ENCODE results near the gene CDK19.
A peak's percentile ranks its signal among the peaks of the same experiment; 100 is the strongest.
"Not testable (repeated sequence)": the region's sequence is repeated elsewhere in the genome, so short reads cannot be mapped to it uniquely, and the experiment has no call there.

The CDK19 gene

DNA sequence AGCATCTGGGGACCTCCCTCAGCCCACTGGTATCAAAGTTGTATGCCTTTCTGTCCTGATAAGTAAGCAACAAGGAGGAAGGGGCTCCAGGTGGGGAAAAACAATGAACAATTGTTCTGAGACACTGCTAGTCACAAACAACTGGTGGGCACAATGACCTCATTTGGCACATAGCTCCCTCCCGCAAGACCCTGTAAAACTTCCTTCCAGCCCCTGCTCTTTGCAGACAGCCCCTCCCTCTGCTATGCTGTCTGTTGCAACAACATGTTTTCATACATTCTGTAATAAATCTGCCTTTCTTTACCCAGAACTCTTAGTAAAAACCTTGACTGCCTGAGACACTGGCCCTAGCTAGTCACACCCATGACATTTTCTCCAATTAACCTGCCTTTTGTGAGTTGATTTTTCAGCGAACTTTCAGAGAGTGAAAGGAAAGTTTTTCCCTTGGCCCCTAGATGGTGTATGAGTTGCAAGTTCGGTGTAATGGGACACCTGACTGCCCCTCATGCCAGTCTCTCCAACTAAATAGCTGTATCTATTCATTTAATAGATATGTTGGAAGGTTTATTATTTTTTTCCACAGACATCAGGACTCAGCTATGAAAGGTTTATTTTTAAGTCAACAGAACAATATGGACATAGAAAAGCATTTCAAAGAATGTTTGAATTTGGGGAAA lies 196.5 kb downstream of the CDK19 start:
- DNase-seq = peak; percentile 40

DNA sequence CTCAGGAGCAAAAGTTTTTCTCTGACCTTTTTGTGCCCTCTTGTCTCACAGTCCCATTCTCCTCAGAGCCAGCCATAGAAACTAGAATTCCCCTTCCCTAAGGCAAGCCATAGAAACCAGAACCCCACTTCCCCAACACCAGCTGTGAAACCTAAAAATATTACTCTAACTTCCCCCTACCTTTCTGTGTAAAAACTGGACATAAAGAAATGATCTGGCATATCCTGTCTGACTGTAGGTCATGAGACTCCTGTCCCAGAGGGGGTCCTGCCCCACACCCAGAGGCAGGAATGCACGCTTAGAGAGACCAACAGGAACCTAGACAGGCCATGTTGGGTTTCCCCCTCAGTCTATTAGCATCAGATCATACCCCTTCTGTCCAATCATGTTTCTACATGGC lies 198.2 kb downstream of the CDK19 start:
- no peak for DNase-seq

DNA sequence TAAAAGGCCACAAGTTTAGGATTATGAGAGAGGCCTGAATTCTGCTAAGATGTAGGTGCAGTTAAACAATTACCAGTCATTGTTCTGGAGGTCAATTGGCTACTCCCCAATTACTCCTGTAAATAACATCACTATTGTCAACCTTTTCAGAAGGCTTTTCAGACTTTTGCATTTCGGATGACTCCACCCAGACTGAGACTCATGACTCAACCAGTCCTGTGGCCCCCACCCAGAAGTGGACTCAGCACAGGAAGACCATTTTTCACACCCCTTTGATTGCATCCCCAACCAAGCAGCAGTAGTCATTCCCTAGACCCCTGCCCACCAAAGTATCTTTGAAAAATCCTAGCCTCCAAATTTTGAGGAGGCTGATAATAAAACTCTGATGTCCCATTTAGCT lies 199.5 kb downstream of the CDK19 start:
- no peak for DNase-seq

DNA sequence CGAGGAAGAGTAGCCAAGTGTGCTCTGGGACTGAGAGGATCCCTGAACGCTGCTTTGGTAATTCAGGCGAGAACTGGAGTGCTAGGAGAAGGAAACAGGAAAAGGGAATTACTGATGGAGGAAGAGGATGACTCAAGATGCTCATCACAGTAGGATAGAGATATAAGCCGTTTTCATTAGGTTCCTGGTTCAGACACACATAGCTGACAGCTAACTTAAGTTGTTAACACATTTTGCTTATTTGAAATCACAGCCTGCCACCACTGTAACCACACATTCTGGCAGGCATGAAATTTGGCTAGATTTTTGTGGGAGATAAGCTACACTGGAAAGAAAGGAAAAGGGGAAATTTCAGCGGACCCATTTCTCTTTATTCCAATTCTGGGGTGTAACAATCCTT lies 200.7 kb downstream of the CDK19 start:
- no peak for DNase-seq

DNA sequence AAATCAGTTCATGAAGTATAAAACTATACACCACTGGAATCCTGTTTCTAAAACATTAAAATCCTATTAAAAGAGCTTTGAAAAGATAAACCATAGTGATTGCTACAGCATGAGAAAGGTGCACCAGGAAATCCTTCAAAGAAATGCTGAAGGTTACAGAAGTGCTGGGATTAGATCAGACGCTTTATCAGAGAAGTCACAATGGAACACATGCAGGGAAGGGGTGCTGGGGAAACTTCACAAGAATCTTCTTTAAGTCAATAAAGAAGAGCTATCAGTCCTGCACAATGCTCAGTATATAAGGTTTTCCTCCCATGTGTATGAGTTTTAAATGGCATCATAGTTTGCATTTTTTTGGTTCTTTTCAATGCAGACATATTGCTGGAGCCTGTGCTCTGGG lies 201.2 kb downstream of the CDK19 start:
- DNase-seq = no peak

DNA sequence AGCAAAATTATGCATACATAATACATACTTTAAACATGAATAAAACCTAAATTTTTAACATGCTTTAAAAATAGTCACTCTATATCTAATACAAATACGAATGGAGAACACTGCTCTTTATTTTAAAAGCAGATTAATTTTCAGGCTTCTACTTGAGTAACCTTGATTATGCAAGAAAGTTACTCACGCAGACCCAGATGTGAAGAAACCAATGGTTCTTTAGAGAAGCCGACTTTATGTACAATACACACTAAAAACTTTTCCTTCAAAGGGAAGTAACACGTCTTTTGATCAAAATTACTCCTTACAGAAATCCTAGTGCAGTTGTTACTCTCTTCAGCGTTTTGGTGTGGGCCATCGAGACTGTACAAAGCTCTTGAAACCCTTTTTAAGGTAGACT lies 201.9 kb downstream of the CDK19 start:
- DNase-seq = no peak

DNA sequence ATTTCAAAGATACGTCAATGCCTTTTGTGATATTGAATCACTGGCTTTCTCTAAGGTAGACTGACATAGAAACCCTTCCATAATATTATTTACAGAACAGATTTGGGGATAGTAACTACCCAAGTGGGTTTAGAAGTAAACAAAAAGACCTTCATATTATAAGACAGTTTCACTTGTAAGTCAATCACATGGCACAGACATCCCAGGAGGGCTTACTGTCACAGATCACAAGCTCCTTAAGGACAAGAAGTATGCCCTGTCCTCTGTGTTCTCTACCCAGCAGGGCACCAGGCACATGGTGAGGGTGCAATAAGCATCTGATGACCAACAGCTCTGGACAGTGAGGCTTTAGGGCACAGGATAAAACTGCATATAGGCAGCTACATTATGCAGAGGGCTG lies 203.0 kb downstream of the CDK19 start:
- no peak for DNase-seq

DNA sequence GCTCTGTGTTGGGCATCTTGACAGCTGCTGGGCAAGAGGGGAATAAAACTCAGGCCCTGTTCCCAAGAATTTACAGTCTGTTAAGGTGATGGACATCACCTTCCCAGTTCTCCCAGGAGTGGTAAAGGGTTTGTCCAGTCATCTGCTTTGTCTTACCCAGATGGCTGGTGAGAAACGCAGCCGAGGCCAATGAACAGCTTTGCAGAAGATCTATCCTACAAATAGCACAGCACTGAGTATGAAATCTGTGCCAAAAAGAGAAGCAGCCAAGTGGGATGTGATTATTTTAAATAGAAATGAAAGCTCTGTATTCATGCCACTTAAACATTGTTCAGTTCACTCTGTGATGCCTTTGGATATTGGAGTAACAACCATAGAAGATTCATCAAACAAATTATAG lies 206.2 kb downstream of the CDK19 start:
- no peak for DNase-seq

DNA sequence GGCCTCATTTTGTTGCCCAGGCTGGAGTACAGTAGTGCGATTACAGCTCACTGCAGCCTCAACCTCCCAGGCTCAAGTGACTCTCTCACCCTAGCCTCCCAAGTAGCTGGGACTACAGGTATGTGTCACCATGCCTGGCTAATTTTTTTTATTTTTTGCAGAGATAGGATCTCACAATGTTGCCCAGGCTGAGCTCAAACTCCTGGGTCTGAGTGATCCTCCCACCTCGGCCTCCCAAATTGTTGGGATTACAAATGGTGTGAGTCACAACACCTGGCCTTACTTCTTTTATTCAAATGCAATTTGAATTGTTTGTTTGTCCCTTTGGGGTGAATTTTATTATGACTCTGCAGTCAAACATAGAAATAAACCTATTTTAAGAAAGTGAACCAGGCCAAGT lies 207.1 kb downstream of the CDK19 start:
- no peak for DNase-seq

DNA sequence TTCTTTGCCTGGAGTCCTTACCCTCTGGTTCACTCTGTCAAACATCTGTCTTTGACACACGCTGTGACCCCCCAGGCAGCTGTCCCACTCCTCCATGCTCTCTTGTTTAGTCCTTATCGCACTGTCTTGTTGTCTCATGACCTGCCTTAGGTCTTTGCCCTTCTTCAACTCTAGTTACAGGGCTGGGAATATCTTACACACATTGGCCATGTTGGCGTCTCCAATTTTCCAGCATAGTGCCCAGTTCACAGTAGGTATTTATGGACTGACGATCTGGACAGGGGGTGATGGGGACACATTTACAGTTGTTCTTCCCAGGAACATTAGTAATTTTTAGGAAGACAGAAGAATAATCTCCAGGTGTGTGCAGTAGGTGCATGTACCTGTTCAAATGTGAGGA lies 209.1 kb downstream of the CDK19 start:
- DNase-seq = no peak

DNA sequence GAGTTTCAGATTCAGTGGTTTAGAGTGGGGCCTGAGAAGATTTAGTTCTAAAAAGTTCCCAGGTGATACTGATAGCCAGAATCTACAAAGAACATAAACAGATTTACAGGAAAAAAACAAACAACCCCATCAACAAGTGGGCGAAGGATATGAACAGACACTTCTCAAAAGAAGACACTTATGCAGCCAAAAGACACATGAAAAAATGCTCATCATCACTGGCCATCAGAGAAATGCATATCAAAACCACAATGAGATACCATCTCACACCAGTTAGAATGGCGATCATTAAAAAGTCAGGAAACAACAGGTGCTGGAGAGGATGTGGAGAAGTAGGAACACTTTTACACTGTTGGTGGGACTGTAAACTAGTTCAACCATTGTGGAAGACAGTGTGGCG lies 214.6 kb downstream of the CDK19 start:
- DNase-seq = not testable (repeated sequence)

DNA sequence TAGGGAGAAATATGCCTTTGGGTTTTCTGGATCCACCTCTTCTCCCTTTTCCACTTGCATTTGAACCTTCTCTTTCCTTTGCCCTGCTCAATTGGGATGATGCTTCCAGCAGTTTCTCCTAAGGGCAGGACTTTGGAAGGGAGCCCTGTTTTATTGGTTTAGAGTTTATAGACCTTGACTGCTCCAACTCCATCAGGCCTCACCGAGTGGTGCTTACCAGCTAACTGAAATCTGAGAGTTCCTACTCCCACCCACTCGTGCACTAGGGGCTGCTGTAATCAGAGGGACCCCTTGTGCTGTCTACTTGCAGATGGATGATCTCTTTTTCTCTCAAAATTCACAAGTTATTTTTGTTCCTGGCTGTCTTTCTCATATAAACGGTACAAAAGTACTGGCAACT lies 217.5 kb downstream of the CDK19 start:
- no peak for DNase-seq

DNA sequence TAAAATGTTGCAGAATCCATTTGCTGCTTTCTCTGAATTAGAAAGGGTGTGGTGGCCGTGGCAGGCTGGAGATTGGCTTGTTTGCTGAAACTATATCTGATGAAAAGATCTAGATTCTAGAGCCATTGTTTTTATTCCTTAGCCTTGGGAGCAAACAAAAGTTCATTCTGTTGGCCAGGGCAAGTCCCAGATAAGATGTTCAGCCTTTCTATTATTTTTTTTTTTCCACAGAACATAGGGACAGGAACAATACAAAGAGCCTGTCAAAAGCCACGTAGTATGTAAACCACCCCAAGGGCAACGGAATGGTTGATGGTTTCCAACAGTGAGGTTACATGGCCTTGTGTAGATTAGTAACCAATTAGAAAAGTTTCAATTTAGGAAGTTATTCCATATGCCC lies 218.9 kb downstream of the CDK19 start:
- DNase-seq = no peak

DNA sequence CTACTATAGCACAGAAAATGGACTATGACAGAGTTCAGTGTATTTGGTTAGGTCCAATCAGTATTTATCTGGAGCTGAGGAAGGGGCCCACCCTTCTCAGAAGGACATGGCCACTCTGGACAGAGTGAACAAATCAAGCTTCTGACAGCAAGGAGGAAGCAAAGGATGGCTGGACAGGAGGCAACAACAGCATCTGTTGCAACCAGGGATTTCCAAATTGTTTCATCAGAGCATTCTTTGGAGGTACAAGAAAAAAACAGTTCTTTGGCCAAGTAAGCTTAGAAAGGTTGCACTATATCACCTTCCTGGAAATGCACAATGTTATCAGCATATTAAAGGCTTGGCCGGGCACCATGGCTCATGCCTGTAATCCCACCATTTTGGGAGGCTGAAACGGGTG lies 220.2 kb downstream of the CDK19 start:
- no peak for DNase-seq

DNA sequence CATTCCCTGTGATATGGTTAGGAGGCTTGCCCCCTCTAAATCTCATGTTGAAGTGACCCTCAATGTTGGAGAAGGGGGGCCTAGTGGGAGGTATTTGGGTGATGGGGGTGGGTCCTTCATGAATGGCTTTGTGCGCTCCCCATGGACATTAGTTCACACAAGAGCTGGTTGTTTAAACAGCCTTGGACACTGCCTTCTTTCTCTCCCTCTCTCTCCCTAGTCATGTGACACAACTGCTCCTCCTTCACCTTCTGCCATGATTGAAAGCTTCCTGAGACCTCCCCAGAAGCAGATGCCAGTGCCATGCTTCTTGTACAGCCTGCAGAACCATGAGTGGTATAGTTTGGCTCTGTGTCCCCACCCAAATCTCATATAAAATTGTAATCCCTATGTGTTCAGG lies 221.6 kb downstream of the CDK19 start:
- no peak for DNase-seq

DNA sequence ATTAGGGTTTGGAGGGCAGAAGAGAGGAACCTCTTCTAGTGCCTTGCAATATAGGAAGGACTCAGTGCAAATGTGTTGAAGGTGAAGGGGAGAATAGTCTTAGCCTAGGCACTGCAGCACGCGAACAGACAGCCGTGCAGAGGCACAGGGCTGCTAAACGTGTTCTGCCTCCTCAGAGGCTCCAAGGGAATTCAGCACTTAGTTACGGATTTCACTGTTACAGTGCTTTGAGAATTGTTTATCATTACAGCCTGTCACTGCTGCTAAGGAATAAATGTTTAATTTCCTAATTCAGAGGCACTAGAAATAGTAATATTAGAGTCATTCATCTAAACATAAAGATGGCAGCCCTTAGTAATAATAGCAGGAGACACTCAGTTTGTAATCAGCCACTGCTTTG lies 222.5 kb downstream of the CDK19 start:
- DNase-seq = no peak

DNA sequence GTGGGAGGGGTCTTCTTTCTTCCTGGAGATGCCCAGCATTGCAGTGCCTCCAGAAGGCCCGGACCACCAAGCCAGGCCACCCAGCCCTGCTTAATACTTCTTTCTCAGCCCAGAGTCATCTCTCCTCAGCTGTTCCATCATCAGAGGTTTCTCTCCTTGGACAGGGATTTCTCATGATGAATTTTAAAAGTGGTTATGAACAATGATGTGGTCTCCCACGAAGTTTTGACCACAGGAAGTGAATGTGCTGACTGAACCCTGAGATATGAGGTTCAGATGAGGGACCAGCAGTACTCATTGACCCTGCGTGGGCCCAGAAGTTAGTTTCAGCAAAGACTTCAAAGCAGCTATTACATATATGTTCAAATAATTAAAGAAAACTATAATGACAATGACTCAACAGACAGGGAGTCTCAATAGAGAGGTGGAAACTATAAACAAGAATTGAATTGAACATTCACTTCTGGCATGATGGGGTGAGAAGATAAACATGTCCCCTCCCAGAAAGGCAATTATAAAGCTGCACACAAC lies 224.4 kb downstream of the CDK19 start:
- no peak for DNase-seq

DNA sequence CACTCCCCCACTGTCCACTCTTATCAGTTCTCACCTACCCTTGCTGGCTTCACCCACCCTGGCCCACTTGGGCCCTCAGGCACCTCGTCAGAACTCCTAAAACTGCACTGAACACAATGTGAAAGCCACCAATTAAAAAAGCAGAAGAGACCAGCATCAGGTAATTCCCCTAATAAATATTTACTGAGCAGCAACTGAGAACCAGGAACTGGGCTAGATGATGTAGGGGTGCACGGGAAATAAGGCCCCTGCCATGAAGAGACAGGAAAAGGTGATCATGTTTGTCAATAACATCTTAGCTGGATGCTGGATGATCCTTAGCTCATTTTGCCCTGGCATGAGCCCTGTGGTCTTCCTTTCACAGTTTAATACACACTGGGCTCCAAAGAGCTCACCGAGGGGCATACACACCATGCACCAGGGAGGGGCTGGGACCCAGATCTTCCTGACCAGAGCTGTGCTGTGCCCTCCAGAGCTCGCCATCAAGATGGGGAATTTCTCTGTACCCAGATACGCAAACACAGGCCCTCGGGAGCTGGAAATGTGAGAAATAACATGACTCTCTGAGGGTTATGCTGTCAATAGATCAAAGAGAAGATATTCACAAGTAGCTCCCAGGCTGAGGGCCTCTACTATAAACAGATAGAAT lies 225.3 kb downstream of the CDK19 start:
- no peak for DNase-seq

DNA sequence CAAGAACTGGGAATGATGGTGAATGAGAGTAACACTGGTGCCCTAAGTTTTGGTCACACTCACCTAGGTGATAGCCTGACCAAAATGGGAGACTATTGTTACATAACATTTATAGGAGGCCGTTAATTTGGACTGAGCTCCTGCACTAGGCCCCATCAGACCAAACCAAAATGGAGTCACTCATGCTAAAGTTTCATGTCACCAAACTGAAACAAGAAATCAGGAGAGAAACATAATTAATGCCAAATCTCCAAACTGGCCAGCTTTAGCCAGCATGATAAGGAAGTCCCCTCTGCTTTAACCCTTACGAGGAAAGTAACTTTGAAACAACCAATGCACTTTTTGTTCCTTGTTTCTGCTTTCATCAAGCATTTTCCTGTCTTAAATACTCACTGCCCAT lies 227.9 kb downstream of the CDK19 start:
- DNase-seq = no peak

DNA sequence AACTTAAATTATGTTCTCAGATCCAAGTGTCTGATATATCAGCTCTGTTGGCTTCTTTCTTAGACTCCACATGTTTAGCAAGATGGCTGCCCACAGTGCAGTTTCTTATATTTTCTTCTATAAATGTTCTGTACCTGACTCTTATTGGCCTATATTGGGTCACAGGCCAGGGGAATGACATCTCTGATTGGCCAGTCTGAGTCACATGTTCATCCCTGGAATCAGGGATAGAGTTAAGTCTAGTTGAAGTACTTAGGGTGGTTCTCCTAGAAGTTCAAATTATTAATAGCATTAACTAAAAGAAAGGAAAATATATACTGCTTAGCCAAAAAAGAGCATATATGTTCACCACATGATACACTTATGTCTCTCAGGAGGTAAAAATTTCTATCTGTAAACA lies 233.6 kb downstream of the CDK19 start:
- DNase-seq = no peak

DNA sequence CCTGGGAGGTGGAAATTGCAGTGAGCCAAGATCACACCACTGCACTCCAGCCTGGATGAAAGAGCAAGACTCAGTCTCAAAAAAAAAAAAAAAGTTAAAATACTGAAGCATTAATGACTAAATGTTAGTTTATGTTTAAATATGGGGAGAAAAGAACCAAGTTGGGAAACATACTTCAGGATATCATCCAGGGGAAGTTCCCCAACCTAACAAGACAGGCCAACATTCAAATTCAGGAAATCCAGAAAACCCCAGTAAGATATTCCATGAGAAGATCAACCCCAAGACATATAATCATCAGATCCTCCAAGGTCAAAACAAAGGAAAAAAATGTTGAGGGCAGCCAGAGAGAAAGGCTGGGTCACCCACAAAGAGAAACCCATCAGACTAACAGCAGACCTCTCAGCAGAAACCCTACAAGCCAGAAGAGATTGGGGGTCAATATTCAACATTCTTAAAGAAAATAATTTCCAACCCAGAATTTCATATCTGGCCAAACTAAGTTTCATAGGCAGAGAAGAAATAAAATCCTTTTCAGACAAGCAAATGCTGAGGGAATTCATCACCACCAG lies 237.6 kb downstream of the CDK19 start:
- DNase-seq = not testable (repeated sequence)

DNA sequence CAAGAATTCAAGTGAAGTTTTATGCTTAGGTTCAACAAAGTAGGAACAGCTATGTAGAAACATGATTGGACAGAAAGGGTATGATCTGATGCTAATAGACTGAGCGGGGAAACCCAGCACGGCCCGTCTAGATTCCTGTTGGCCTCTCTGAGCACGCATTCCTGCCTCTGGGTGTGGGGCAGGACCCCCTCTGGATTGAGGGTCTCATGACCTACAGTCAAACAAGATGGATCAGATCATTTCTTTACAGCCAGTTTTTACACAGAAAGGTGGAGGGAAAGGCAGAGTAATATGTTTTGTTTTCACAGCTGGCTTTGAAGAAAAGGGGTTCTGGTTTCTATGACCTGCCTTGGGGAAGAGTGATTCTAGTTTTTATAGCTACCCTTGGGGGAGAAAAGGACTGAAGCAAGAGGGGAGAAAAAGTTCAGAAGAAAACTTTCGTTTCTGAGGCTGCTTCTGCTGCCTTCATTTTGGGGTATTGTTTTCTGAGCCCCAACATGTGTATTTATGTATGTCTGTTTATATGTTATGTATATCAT lies 239.3 kb downstream of the CDK19 start:
- no peak for DNase-seq

DNA sequence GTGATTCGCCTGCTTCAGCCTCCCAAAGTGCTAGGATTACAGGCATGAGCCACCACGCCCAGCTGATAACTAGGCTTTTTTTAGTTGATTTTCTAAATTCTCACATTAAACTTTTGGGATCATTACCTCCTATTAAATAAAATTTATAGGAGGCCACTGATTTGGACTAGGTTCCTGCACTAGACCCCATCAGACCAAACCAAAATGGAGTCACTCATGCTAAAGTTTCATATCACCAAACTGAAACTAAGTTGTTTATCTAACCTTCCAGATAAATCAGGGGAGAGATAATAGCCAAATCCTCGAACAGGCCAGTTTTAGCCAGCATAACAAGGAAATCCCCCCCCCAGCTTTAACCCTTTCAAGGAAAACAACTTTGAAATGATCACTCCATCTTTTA lies 240.5 kb downstream of the CDK19 start:
- no peak for DNase-seq

DNA sequence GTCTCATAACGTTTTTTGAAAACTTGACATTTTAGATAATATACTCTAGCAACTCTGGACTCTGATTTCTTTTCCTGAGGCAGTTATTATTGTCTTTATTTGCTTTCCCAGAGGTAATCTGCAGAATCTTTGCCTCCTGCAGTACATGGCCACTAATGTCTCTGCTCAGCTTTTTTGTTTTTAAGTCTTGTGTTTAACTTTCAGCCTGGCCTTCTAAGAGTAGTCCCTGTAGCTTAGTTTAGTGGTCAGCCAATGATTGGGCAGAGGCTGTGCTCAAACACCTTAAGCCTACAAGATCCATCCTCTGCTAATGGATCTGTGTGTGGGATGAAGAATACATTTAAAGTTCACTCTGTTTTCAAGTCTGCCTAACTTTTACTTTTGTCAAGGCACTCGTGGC lies 241.7 kb downstream of the CDK19 start:
- DNase-seq = no peak

Measured in eye (tissue), 1 donor.